SHP77 (cell line): ENCODE results near the gene LRFN2.

Source experiments
- DNase-seq, 2 experiments: peaks; one replicate each; lab custom pipeline; 2025; lab: John Stamatoyannopoulos, UW

The LRFN2 gene

DNA sequence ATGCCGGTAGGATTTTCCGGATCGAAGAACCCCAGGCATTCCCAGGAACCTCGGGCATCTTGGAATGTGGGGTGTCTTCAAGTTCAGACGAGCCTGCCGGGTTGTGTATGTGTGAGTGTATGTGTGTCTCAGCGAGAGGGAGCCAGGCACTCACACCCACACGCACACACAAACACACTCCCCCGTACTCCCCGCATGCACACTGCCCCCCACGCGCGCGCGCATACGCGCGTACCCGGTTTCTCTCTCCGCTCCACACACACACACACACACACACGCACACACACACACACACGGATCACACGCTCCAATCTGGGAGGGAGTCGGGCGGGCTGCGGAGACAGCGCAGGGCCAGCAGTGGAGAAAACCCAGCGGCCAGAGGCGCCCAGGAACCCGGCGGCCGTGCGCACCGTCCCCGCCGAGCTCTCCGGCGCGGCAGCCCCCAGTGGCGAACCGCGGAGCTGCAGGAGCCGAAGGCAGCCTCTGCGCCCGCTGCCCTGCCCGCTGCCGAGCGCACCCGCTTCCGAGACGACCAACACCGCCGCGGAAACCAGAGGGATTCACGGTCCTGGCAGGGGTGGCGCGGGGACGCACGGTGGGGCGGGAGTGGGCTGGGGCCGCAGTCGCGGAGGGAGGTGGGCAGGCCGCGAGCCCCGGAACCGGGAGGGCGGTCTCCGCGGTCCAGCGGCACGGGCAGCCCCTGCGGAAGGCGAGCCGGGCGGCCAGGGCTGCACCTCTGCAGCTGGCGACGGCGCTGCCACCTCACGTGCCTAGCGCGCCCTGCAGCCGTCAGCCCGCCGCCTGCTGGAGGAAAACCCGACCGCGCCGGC is at the start of gene LRFN2:
Gene LRFN2, minus strand, starts transcription at position 125 of the 830 bp plus-strand sequence.
- DNase-seq, result peak; percentile 60 to 78

GRCh38 chr6:40634429-40634828 is 47.3 kb upstream of the LRFN2 start:
- DNase-seq, result peak; percentile 58 to 63

GRCh38 chr6:40631744-40632143 is 44.6 kb upstream of the LRFN2 start:
- no peak for DNase-seq

DNA sequence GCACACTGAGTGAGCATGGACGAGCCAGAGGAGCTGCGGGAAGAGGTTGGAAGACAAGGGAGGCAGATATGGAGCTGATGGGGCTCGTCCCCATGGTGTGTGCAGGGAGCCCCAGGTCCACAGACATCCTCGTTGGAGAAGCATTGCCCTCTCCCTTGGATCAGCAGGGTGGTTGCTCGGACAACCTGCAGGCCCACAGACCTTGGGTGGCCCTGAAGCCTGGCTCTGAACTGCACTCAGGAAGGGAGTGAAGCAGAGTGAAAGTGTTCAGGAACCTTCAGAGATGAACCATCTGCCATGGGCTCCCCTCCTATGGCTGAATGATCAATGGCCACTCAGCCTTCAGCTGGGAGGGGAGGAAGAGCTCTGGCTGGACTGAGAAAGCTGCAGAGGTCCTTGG is 43.3 kb upstream of the LRFN2 start:
- no peak for DNase-seq

GRCh38 chr6:40630051-40630450 is 42.9 kb upstream of the LRFN2 start:
- DNase-seq, result no peak

GRCh38 chr6:40629463-40629862 is 42.3 kb upstream of the LRFN2 start:
- no peak for DNase-seq

DNA sequence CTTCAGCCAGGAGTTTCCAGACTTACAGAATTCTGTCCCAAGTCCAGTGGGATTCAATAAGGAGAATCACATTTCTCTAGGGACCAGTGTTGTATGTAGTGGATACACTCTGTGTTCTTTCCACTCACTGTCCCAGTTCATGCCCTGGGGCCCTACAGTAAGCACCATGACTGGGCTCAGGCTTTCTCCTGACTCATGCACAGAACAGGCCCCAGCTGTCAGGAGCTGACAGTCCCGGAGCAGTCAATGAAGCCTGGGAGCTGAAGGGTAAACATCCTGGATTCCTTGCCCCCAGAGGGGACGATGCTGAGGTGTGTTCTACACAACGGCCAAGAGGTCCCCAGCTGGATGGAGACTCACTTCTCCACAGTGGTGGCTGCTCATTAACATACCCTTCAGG is 40.2 kb upstream of the LRFN2 start:
- DNase-seq, result no peak

GRCh38 chr6:40626886-40627285 is 39.7 kb upstream of the LRFN2 start:
- DNase-seq, result peak in 1 of 2 experiments; percentile 12

DNA sequence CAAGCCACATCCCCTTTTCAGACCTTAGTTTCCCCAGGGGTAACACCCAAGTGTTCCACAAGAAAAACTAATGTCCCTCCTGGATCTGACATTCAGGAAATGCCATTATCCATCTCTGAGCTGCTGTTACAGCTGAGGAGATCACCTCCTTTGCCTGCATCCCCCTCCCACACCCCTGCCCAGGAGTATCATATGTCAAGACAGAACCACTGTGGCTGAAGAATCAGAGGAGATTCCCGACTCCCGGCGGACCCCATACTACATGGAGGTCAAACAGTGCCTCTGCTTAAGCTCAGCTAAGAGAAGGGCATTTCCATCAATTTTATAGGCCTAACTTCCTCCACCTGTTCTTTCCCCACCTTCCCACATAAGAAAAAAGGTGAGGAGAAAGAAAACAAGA is 36.8 kb upstream of the LRFN2 start:
- no peak for DNase-seq

- no peak for DNase-seq
Measured at GRCh38 chr6:40623178-40623577, 36.0 kb upstream of the LRFN2 start.

DNA sequence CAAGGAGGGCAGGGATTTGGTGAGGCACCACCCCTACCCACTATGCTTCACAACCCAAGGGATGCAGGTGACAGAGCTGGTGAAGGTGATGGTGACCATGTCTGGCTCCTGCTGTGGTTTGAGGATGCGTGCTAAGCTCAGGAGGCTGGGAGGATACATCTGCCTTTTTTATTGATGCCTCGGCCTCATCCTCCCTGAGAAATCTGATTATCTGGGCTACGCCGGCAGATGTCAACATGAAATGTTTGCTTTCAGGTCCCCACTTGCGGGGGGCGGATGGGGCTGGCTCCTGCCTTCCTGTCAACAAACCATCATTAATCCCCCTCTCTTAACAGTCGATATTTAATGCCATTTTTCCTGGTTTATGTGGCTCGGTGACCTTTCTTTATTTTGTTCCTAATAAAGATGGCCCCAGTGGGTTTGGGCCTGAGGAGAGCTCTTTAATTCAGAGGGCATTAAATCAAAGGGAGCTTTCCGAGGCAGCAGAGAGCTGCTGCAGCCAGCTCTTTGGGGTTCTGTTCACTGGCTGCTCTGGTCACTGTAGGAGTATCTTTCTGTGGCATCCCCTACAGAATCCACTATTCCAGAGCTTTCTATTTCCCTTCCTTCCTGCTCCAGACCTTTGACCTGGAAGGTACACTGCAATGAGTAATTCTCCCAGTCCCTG is 33.5 kb upstream of the LRFN2 start:
- peak; percentile 45 to 71 for DNase-seq

DNA sequence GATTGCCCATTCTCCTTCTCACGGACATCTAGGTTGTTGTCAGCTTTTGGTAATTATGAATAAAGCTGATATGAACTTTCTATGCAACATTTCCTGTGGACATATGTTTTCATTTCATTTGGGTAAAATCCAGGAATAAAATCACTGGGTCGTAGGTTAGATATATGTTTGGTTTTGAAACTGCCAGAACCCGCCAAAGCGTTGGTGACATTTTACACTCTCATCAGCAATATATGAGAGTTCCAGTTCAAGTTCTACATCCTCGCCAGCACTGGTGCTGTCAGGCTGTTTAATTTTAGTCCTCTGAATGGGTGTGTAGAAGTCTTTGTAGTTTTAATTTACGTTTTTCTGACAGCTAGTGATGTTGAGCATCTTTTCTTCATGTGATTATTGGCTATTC is 27.5 kb upstream of the LRFN2 start:
- DNase-seq, result no peak

DNA sequence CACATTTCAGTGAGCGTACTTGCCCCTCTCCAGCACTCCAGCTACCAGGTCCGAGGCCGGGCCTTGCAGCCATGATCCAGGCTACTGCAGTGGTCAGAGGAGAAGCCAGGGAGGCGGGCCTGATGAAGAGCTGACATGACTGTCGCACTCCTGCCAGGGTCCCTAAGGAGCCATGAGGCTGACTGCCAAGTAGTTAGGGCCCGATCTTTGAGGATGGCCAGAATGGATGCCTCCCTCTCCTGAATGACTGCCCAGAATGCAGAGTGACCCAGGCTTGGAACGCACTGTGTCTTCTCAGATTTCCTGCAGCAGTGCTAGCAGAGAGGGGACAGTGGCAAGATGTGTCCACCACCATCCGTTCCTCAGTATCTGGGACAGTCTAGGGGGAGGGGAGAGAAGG is 24.7 kb upstream of the LRFN2 start:
- no peak for DNase-seq

- DNase-seq, result no peak
Measured at GRCh38 chr6:40611434-40611833, 24.3 kb upstream of the LRFN2 start.

DNA sequence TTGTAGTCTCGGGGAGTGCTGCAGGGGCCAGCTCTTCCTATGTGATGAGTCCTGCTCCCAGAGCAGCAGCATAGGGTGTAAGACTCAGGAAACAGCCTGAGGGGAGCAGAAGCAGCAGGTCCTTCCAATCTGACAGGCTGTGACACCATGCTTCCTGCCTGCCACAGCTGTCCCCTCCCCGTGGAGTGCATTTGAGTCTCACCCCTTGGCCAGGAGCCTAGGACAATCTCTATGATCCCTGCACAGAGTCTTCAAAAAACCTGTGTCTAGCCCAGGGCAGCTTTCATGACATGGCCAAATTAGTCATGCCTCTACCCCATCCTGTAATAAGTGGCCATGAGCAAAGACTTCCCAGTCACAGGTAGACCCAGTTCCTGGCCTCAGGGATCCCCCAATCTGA is 23.1 kb upstream of the LRFN2 start:
- no peak for DNase-seq

DNA sequence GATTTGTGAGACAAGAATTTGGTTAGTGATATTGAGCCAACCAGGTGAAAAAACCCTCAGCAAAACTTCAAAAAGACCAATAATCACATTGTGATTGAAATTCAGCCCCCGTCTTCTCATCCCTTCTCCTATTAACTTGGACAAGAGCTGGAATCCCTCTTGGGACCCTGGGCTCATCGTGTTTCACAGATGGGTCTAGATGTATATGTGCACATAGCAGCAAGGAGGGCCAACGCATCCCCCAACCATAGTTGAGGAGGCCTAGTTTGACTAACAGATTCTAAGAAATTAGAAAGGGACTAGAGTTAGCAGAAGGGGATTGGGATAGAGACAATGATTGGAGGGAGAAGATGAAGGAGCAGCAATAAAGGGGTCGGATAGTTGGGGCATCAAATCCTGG is 19.8 kb upstream of the LRFN2 start:
- DNase-seq, result no peak

- no peak for DNase-seq
Measured at GRCh38 chr6:40606526-40606925, 19.4 kb upstream of the LRFN2 start.

- no peak for DNase-seq
Measured at GRCh38 chr6:40604082-40604481, 16.9 kb upstream of the LRFN2 start.

- DNase-seq, result no peak
Measured at GRCh38 chr6:40599555-40599954, 12.4 kb upstream of the LRFN2 start.

DNA sequence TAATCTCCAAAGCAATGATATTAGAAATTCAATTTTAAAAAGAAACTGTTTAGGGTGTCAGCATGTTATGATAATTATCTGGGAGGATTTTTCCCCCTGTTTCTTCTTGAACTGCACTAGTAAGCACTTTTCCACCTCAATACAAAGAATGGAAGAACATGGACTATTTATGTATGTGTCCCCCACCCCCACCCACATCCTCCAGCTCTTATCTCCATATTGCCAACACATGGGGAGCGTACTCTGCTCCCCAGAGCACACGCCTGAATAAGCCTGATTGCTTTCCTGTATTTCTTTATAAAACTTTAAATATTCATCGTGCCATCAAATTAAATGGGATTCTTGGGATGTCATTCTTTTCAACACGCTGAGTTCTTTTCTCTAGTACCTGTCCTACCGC is 11.4 kb upstream of the LRFN2 start:
- no peak for DNase-seq

DNA sequence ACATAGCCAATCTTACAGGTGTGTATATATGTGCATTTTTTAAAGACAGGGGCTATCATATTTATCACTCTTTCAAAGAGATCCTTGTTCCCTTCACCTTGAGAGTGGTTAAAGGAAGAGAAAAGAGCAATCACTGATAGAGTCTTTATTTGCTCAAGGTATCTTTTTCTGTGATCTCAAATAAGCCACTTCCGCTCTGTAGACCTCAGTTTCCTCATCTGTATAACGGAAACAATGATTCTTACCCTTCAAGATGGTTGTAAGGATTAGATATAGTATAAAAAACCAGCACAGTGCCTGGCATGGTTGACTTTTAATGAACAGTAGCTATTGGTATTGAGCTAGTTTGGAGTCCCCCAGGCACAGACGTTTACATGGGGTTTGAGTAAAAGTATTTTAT is 10.1 kb upstream of the LRFN2 start:
- no peak for DNase-seq

- peak; percentile 69 to 87 for DNase-seq
Measured at GRCh38 chr6:40588480-40588879, 1.3 kb upstream of the LRFN2 start.

GRCh38 chr6:40588070-40588384 is 863 bp upstream of the LRFN2 start:
- DNase-seq, result no peak
